IMR-90 (cell line): ENCODE data around the gene MAP2K5. TPM values are rescaled to one million over a fixed set of nuclear protein-coding genes. Genes with fewer than 3 reads are reported as not detected.

ENCODE experiments used
- ATAC-seq: fragments of 200-7000 bp; cut with Tn5 transposase; 2 replicates; pipeline ENCODE4 v1.9.1; 2020; ENCODE audit warnings: low read depth, mild to moderate bottlenecking, moderate library complexity
- BruUV-seq: library from RNA; stranded (reverse); fragments of 400-500 nt; replicated peaks from 2 replicates; lab custom pipeline; 2021; lab: Mats Ljungman, UMichigan
- CTCF ChIA-PET: fragments of 300-600 bp; formaldehyde crosslinking; extraction: SDS; loops from one replicate; lab custom pipeline; 2021; ENCODE audit warnings: antibody characterized with exemption; lab: Yijun Ruan, JAX
- POLR2A ChIA-PET: fragments of 300-600 bp; sonication (Branson Sonifier 250); formaldehyde crosslinking; loops from one replicate; lab custom pipeline; 2022; ENCODE audit warnings: antibody characterized with exemption; ENCODE audit not compliant: unreplicated experiment; lab: Charles Lee
- DNase-seq: peaks from one replicate; pipeline ENCODE4 v3.0.0; 2013
- H2AFZ ChIP-seq: replicated peaks from 2 replicates; pipeline ENCODE3; 2013; ENCODE audit warnings: low read length, mild to moderate bottlenecking; ENCODE audit not compliant: poor library complexity
- H2AK5ac ChIP-seq: 2 replicates; pipeline ENCODE4 v1.6.1; 2013; ENCODE audit warnings: low read depth, low read length, inconsistent platforms
- H2AK9ac ChIP-seq: replicated peaks from 2 replicates; pipeline ENCODE3; 2013; ENCODE audit warnings: mild to moderate bottlenecking, low read depth, low read length, moderate library complexity; ENCODE audit not compliant: poor library complexity
- H2BK120ac ChIP-seq: 2 replicates; pipeline ENCODE4 v1.6.1; 2013; ENCODE audit warnings: low read depth, low read length, inconsistent platforms
- H2BK15ac ChIP-seq: 3 replicates; pipeline ENCODE4 v1.6.1; 2013; ENCODE audit warnings: low read depth, low read length, inconsistent platforms
- H2BK20ac ChIP-seq: 2 replicates; pipeline ENCODE4 v1.6.1; 2013; ENCODE audit warnings: low read depth, mild to moderate bottlenecking, inconsistent platforms, low read length, moderate library complexity
- H2BK5ac ChIP-seq: 2 replicates; pipeline ENCODE4 v1.6.1; 2013; ENCODE audit warnings: mild to moderate bottlenecking, low read depth, low read length, inconsistent platforms; ENCODE audit not compliant: poor library complexity, severe bottlenecking
- H3K14ac ChIP-seq: replicated peaks from 2 replicates; pipeline ENCODE4 v1.6.1; 2013; ENCODE audit warnings: low read depth, low read length, inconsistent platforms
- H3K18ac ChIP-seq: 2 replicates; pipeline ENCODE4 v1.6.1; 2013; ENCODE audit warnings: low read depth, low read length, control low read depth
- H3K23ac ChIP-seq: 2 replicates; pipeline ENCODE4 v1.6.1; 2013; ENCODE audit warnings: low read depth, low read length, inconsistent platforms
- H3K27ac ChIP-seq: 2 replicates; pipeline ENCODE4 v1.5.1; 2013; ENCODE audit warnings: mild to moderate bottlenecking, control low read depth, low read length; ENCODE audit not compliant: insufficient read depth
- H3K27me3 ChIP-seq: 2 replicates; pipeline ENCODE4 v1.6.1; 2013; ENCODE audit warnings: low read length; ENCODE audit not compliant: control insufficient read depth, insufficient read depth
- H3K36me3 ChIP-seq: 2 replicates; pipeline ENCODE4 v1.6.1; 2013; ENCODE audit warnings: low read length, mixed read lengths; ENCODE audit not compliant: control insufficient read depth, insufficient read depth
- H3K4ac ChIP-seq: 2 replicates; pipeline ENCODE4 v1.6.1; 2013; ENCODE audit warnings: low read depth, low read length, inconsistent platforms
- H3K4me1 ChIP-seq: 2 replicates; pipeline ENCODE4 v1.6.1; 2013; ENCODE audit warnings: low read length, mixed read lengths; ENCODE audit not compliant: control insufficient read depth, insufficient read depth
- H3K4me2 ChIP-seq: 2 replicates; pipeline ENCODE4 v1.6.1; 2013; ENCODE audit warnings: low read depth, mild to moderate bottlenecking, control low read depth, low read length, moderate library complexity
- H3K4me3 ChIP-seq: 2 replicates; pipeline ENCODE4 v1.5.1; 2013; ENCODE audit warnings: low read depth, mild to moderate bottlenecking, control low read depth, low read length, moderate library complexity; ENCODE audit not compliant: insufficient read depth
- H3K56ac ChIP-seq: 2 replicates; pipeline ENCODE4 v1.6.1; 2013; ENCODE audit warnings: low read length, inconsistent platforms; ENCODE audit not compliant: insufficient read depth; ENCODE audit errors: extremely low read depth
- H3K79me1 ChIP-seq, 2 experiments: 2 replicates each; pipeline ENCODE4 v1.6.1; 2013; ENCODE audit warnings: low read length in 2 of 2, inconsistent platforms in 1 of 2, low read depth in 1 of 2
- H3K9ac ChIP-seq: 2 replicates; pipeline ENCODE4 v1.6.1; 2013; ENCODE audit warnings: low read depth, low read length, control low read depth
- H3K9me1 ChIP-seq: 2 replicates; pipeline ENCODE4 v1.6.1; 2013; ENCODE audit warnings: low read length, inconsistent platforms; ENCODE audit not compliant: insufficient read depth
- H3K9me3 ChIP-seq: 2 replicates; pipeline ENCODE4 v1.6.1; 2013; ENCODE audit warnings: low read length; ENCODE audit not compliant: control insufficient read depth, insufficient read depth
- H4K20me1 ChIP-seq: 2 replicates; pipeline ENCODE4 v1.6.1; 2013; ENCODE audit warnings: low read length, inconsistent platforms; ENCODE audit not compliant: insufficient read depth
- H4K5ac ChIP-seq: 2 replicates; pipeline ENCODE4 v1.6.1; 2013; ENCODE audit warnings: mild to moderate bottlenecking, low read depth, low read length, control low read depth
- H4K8ac ChIP-seq, 2 experiments: 2 replicates each; pipeline ENCODE4 v1.6.1; 2013; ENCODE audit warnings: low read depth in 2 of 2, low read length in 2 of 2, control low read depth in 1 of 2, inconsistent platforms in 1 of 2
- H4K91ac ChIP-seq: 2 replicates; pipeline ENCODE4 v1.6.1; 2013; ENCODE audit warnings: low read depth, low read length, inconsistent platforms; ENCODE audit not compliant: insufficient read depth
- BHLHE40 ChIP-seq: fragments of 150-350 bp; IDR thresholded peaks from 2 replicates; pipeline ENCODE4 v1.6.1; 2016; ENCODE audit warnings: mild to moderate bottlenecking, low read depth, low read length
- CEBPB ChIP-seq: IDR thresholded peaks from 2 replicates; pipeline ENCODE4 v1.6.1; 2012; ENCODE audit warnings: low read depth, low read length, improper control_type of control experiment
- CHD1 ChIP-seq: IDR thresholded peaks from 2 replicates; pipeline ENCODE4 v1.6.1; 2012; ENCODE audit warnings: low read depth, low read length, improper control_type of control experiment
- CTCF ChIP-seq: conservative IDR thresholded peaks from 2 replicates; pipeline ENCODE4 v1.5.1; 2012; ENCODE audit warnings: mild to moderate bottlenecking, low read depth, low read length, improper control_type of control experiment
- FOS ChIP-seq: fragments of 150-350 bp; IDR thresholded peaks from 2 replicates; pipeline ENCODE4 v1.6.1; 2016; ENCODE audit warnings: low read depth, low read length
- MAZ ChIP-seq: IDR thresholded peaks from 2 replicates; pipeline ENCODE4 v1.6.1; 2012; ENCODE audit warnings: low read depth, mild to moderate bottlenecking, low read length, improper control_type of control experiment, moderate library complexity, borderline replicate concordance
- MXI1 ChIP-seq: IDR thresholded peaks from 2 replicates; pipeline ENCODE4 v1.6.1; 2012; ENCODE audit warnings: low read depth, mild to moderate bottlenecking, low read length, moderate library complexity, borderline replicate concordance
- POLR2A ChIP-seq: IDR thresholded peaks from 2 replicates; pipeline ENCODE4 v1.6.1; 2012; ENCODE audit warnings: mild to moderate bottlenecking, low read depth, low read length
- RAD21 ChIP-seq: IDR thresholded peaks from 2 replicates; pipeline ENCODE4 v1.6.1; 2012; ENCODE audit warnings: low read length, improper control_type of control experiment
- RCOR1 ChIP-seq: IDR thresholded peaks from 2 replicates; pipeline ENCODE4 v1.6.1; 2012; ENCODE audit warnings: mild to moderate bottlenecking, low read length, improper control_type of control experiment; ENCODE audit not compliant: insufficient replicate concordance
- SMC3 ChIP-seq: fragments of 150-350 bp; IDR thresholded peaks from 2 replicates; pipeline ENCODE4 v1.6.1; 2016; ENCODE audit warnings: low read depth, mild to moderate bottlenecking, antibody characterized with exemption, low read length, moderate library complexity
- WGBS, 2 experiments: methylation state at CpG; one replicate each; pipeline versions ENCODE4 v1.1.5 to v1.1.7; 2013; ENCODE audit warnings: missing lambda C conversion rate in 2 of 2; ENCODE audit not compliant: insufficient read length in 1 of 2; ENCODE audit errors: extremely low coverage in 2 of 2; 5-methylcytosine and 5-hydroxymethylcytosine counted together
- dilution Hi-C: fragments of 300-500 bp; cut with HindIII; formaldehyde crosslinking; loops from one replicate; pipeline ENCODE4 v1.14.3; 2018; ENCODE audit warnings: low sequenced_read_pairs; ENCODE audit not compliant: unreplicated experiment
- in situ Hi-C: fragments of 300-500 bp; cut with MboI; formaldehyde crosslinking; loops from 3 replicates; pipeline ENCODE4 v1.14.3; 2019; ENCODE audit warnings: low sequenced_read_pairs, inconsistent platforms, mixed read lengths
- intact Hi-C: fragments of 100-400 bp; cut with micrococcal nuclease; formaldehyde crosslinking; loops from 2 replicates; pipeline ENCODE4 v1.10.0; 2022
- polyA plus RNA-seq, 3 experiments: library from polyadenylated mRNA; depleted of rRNA; stranded (reverse); fragments of >200 nt; gene quantifications; 2 replicates each; pipeline ENCODE4 v1.2.3, GENCODE V29; 2012; ENCODE audit warnings: low replicate concordance in 1 of 3
- total RNA-seq: library from RNA; depleted of rRNA; stranded (reverse); fragments of >200 nt; gene quantifications from 2 replicates; pipeline ENCODE4 v1.2.3, GENCODE V29; 2012

MAP2K5 gene
- total and polyA plus RNA-seq, 2 of the 4 experiments (the other 2 are of a cell fraction), result 1.6 to 6.1 TPM

- TF ChIP-seq POLR2A, result no peak
- TF ChIP-seq FOS, result no peak
- no peak for TF ChIP-seq RCOR1
- TF ChIP-seq RAD21, result no peak
- no peak for TF ChIP-seq CHD1
- TF ChIP-seq CEBPB, result no peak
- TF ChIP-seq MXI1, result no peak
- no peak for TF ChIP-seq MAZ
- no peak for TF ChIP-seq SMC3
- TF ChIP-seq CTCF, result no peak
- no peak for TF ChIP-seq BHLHE40
- BruUV-seq, result no TSS peak
- ATAC-seq, result no peak
- Histone ChIP-seq H2BK5ac (no peak overlapping the region), H3K23ac (no peak overlapping the region), H3K56ac (no peak overlapping the region), H3K4me3 (no peak overlapping the region), H4K20me1 (no peaks in the 10 kb centered on the region), H3K9me1 (no peaks in the 10 kb centered on the region), H2AK5ac (no peak overlapping the region), H3K9me3 (peaks cover 3% of the 10 kb centered on the region; the same call in 1 of the 2 replicates), H3K18ac (no peak overlapping the region), H2BK20ac (no peak overlapping the region), H3K27ac (no peak overlapping the region), H4K8ac (no peak overlapping the region), H3K27me3 (peaks cover 29% of the 10 kb centered on the region), H3K36me3 (no peaks in the 10 kb centered on the region), H3K14ac (no peak overlapping the region), H2BK15ac (no peak overlapping the region), H4K5ac (no peak overlapping the region), H3K79me1 (no peaks in the 10 kb centered on the region; a peak in 1 of 4 replicates), H3K4me1 (no peaks in the 10 kb centered on the region), H2BK120ac (no peak overlapping the region), H3K4me2 (no peak overlapping the region), H4K91ac (no peak overlapping the region), H3K4ac (no peak overlapping the region), H3K9ac (no peak overlapping the region), H2AFZ (no peak overlapping the region), H2AK9ac (no peak overlapping the region)
- POLR2A ChIA-PET, result no interaction called here
- intact Hi-C loops, result no loop called here
- in situ Hi-C loops, result no loop called here
- dilution Hi-C loops, result no loop called here
- no CpG with 5 or more reads among the region's 3 CpGs for WGBS, 2 experiments
- DNase-seq, result no peak
- CTCF ChIA-PET, result no interaction called here
These were observed 270.7 kb downstream of the MAP2K5 start for GRCh38 chr15:67813104-67813634.
